Activated T-cell treated with anti-CD3 and anti-CD28 coated beads, Interleukin-2, amount 50 U/mL, for 48 hours (primary cell): ENCODE measurements around the gene VPS35.
"Not testable (repeated sequence)": the region's sequence is repeated elsewhere in the genome, so short reads cannot be mapped to it uniquely, and the experiment has no call there.

Experiments used
- DNase-seq, 2 experiments: peaks; one replicate each; pipeline ENCODE4 v3.0.0-alpha.2; 2020

Gene VPS35

DNA sequence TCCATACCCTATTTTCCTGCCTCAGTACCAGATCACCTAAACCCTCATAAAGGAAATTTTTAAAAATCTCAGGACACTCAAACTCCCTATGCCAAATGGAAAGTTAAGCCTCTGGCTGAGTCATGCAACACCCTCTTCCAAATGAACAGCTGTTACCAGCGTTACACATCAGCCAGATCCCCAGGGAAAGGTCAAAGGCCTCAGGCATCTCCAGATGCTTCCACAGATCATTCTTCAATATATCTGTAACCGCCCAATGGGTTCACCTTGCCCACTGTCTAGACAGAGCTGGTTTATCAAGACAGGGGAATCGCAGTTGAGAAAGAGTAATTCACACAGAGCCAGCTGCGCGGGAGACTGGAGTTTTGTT lies 38.7 kb downstream of the VPS35 start:
- no peak for DNase-seq

DNA sequence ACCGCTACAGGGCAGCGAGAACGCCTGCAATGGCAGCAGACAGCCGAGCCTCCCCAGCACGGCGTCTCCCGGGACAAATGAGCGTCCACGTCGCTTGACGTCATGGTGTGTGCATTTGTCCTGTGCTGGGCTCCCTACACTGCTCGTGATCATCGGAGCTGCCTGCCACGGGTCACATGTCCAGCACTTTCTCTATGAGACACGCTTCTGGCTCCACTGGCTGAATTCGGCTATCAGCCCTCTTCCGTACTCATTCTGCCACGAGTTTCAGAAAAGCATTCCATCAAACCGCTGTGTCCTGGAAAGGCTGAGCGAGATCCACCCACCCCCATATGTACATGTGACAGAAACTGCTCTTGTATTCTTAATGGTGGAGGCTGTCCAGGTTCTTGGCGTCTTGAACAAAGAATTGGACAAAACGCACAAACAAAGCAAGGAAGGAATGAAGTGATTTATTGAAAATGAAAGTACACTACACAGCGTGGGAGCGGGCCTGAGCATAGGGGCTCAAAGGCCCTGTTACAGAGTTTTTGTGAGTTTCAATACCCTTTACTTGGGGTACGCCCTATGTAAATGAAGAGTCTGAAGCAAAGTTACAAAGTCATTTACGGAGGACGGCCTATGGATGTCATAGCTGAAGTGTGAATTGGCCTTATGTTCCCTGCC lies 39.3 kb downstream of the VPS35 start:
- DNase-seq = no peak

GRCh38 chr16:46648656-46649055 lies 40.3 kb downstream of the VPS35 start:
- DNase-seq = no peak

GRCh38 chr16:46638947-46639925 lies 49.7 kb downstream of the VPS35 start:
- DNase-seq = no peak

DNA sequence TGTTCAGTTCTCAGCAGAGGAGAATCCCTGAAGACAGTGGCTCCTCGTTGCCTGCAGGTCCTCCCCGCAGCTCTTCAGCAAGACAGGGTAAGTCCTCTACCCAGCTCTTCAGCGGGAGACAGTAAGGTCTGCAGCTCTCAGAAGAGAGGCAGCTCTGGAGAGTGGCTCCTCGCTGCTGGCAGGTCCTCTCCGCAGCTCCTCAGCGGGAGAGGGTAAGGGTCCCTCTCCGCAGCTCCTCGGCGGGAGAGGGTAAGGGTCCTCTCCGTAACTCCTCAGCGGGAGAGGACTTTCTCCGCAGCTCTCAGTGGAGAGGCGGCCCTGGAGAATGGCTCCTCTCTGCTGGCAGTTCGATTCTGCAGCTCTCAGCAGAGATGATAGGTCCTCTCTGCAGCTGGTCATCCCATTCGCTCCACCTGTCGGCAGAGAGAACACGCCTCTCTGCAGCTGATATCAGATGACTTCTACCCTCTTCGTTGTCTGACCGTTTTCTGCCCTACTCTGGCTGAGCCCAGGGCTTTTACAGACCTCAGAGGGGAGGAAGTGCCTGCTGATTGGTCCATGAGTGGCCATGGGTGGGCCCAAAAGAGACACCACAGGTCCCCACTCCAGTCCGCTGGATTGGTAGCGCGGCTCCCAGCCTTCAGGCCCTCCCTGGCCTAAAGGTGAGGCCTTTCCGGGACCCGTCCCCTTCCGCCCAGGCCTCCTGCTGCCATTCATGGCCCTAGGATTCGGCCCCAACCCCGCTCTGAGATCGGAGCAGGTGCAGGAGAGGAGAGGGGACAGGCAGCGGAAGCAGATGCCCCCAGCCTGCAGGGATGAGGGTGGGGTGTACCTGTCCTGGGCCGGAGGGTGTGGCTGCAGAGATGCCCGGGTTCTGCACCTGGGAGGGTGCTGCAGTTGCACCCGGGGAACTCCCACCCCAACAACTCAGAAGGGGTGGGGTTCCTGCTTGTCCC lies 55.9 kb downstream of the VPS35 start:
- no peak for DNase-seq

- no peak for DNase-seq
Measured at GRCh38 chr16:46629331-46630219, 59.4 kb downstream of the VPS35 start.

- DNase-seq = no peak
Measured at GRCh38 chr16:46627746-46628145, 61.2 kb downstream of the VPS35 start.

DNA sequence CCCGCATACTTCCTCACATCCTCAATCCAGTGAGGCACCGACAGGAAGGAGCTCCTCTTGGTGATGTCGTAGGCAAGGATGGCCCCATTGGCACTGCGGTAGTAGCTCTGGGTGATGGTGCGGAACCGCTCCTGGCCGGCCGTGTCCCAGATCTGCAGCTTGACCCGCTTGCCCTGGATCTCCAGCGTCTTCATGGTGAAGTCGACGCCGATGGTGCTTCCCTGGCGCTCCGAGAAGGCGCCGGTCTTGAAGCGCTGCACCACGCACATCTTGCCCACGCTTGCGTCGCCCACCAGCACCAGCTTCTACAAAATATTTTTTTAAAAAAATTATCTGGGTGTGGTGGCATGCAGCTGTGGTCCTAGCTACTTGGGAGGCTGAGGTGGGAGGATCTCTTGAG lies 62.3 kb downstream of the VPS35 start:
- DNase-seq = not testable (repeated sequence)

DNA sequence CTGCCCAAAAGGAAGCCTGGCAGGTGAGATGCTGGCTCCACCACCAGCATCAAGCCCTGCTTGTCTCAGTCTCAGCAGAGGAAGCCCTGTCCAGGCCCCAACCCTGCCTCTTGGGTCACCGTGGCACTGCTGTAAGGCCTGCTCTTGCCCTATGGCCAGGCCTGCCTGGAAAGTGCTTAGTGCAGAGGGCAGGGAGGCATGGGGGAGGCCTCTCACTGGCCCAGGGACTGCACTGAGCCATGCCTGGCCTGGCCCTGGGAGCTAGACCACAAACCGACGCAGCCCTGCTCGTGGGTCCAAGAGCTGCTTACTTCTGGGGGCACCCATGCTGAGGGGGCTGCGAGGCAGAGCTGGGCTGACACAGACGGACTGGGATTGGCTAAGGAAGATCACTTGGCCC lies 64.1 kb downstream of the VPS35 start:
- not testable (repeated sequence) for DNase-seq

GRCh38 chr16:46623707-46624106 lies 65.3 kb downstream of the VPS35 start:
- not testable (repeated sequence) for DNase-seq

DNA sequence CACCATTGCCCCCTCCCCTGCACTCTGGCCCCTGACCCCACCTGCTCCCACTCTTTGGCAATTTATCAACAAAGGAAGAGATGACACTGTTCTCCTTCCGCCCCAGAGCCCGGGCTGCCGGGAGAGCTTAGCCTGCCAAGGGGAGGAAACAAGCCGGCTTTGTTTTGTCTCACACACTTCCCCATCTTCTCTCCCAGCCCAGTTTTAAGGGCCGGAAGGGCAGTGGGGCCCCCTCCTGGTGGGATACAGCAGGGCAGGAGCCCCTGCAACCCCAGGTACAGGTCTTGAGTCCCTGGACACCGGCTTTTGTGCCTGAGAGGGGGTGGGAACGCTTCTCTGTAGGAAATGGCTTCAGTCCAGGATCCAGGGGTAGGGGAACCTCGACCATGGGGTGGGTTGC lies 65.7 kb downstream of the VPS35 start:
- not testable (repeated sequence) for DNase-seq

DNA sequence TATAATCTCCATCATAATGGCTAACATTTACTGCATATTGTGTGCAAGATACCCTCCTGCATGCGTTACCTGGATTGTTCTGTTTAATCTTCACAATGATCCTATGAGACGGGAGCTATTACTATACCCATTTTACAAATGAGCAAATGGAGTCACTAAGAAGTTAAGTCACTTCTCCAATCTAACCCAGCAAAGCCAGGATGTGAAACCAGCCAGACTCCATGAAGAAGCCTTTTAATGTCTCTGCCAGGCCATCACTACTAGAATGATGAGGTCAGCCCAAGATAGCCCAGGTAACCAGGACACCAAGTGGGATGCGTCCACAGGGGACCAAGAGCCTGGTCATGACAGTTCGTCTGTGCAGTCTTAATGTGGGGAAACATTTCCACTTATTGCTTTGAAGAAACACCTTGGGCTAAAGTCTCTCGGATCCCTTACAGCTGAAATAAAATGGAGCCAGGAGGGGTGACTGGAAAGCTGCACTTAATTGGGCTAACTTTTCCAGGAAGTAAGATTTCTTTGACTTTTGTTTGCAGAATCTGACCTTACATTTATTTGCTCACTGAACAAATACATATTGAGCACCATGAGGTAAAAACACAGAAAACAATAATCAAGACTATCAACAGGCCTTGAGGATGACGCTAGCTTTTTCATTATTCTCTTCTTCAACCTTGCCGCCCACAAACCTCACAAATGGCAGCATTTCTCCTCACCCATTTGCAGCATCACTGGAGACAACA lies 66.9 kb downstream of the VPS35 start:
- DNase-seq = no peak

DNA sequence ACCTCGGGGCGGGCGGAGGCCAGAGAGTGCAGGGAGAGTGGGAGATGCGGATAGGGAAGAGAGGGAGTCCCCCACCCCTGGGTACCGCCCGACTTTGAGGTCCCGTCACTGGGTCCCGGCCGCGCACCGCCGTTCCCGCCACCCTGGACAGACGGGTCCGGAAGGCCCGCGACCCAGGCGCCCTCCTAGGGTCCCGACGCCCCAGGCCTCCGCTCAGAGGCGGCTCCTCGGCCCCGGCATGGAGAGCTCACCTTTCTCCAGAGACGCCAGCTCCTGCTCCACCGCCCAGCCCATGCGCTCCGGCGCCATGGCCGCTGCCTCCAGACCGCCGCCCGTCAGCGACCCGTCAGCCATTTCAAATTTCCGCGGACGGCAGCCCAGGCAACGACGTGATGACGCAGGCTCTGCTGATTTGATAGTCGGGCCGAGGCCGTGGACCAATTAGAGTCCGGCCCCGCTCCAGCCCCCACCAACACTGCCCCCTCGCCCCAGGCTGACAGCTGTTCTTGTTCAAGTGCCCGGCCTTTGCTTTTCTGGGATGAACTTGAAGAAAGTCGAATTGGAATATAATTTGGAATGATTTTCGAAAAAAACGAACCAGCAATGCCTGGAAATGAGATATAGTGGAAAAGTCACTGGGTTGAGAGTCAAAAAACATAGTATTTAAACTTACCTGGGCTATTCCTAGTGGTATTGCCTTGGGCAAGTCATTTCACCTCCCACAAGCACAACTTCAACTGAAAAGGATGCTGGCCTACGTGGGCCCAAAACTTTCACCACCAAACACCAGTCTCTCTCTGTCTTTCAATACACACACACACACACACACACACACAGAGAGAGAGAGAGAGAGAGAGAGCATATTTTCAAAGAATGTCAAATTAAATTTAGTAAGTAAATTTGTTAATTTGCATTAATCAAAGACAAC lies 67.7 kb downstream of the VPS35 start, which contains the start of gene SHCBP1:
Gene SHCBP1 (minus strand): TSS at position 374 of the 928 bp plus-strand sequence. CDS start 20 bp downstream, at position 354.
- DNase-seq = peak; percentile 88 to 90

- DNase-seq = no peak
Measured at GRCh38 chr16:46620266-46621005, 68.5 kb downstream of the VPS35 start.

DNA sequence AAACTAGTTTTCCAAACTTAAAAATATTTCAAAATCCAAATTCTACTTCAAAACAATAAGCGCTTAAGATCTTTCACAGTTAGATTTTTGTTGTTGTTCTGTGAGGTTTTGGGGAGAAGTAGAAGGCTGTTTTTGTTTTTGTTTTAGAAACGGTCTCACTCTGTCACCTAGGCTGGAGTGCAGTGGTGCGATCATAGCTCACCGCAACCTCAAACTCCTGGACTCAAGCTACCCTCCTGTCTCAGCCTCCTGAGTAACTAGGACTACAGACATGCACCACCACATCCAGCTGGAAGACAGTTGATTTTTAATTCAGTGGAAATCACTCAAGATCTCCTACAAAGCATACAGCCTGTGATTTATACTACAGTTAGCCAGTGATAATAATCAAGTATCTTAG lies 70.5 kb downstream of the VPS35 start:
- DNase-seq = no peak

DNA sequence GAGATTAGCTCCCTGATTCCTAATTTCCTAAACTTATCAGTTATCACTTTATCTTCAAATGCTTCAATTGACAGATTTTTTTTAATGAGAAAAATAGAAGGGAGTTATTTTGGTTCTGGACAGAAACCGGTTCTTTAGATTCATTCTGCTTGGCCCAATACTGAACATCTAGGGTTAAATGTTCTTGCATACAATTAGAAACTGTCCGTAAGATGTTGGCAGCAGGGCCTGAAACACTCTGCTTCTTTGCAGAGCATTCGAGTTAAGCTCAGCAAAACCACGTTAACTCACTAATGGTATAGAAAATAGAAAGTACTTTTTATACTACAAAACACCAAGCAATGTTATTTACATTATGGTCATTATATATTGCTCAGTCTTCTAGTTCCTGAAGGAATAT lies 75.0 kb downstream of the VPS35 start:
- no peak for DNase-seq

DNA sequence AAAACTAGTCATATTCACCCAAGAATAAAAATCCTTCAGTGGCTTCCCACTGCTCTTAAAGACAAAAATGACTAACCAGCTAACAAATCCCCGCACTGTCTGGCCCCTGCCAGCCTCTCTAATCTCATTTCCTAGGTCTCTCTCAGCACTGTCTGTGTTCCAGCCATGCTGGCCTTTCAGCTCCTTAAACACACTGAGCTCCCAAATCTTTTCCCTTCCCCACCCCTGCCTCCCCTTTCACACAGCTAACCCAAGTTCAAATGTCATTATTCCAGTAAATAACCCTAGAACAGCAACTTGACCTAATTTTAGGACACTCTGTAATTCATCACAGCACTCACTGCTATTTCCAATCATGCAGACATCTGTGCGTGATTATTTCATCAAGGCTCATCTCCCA lies 75.6 kb downstream of the VPS35 start:
- DNase-seq = no peak

GRCh38 chr16:46612121-46612520 lies 76.9 kb downstream of the VPS35 start:
- DNase-seq = no peak

DNA sequence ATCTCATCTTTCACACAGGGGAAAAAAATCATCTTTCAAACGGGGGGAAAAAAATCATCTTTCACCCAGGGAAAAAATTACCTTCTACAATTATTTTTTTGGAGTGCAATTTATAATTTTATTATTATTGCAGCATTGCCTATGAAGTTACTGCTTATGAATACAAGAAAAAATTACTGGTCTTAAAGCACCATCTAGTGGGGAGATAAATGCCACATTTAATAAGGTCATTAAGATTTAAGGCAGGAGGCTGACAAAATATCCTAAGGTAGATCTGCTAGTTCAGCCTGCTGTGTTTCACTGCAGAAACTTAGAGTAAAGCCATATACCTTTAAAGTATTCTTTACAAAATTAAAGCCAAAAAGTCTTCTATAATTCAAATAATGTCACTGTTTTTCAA lies 81.4 kb downstream of the VPS35 start:
- DNase-seq = no peak
